Fibroblast of pulmonary artery (primary cell): ENCODE measurements around the gene CTNNA3.

Experiments used
- DNase-seq: peaks from one replicate; pipeline ENCODE4 v3.0.0-alpha.2; 2010; ENCODE audit warnings: low read depth
- H3K4me3 ChIP-seq: replicated peaks from 2 replicates; pipeline ENCODE4 v1.5.1; 2011; ENCODE audit warnings: low read depth, mild to moderate bottlenecking, control low read depth, low read length, moderate library complexity
- TF ChIP-seq, protein P1 (sequence below): IDR thresholded peaks from 2 replicates; pipeline ENCODE4 v1.5.1; 2011; ENCODE audit warnings: mild to moderate bottlenecking, control low read depth, low read length, inconsistent platforms; ENCODE audit errors: missing control alignments

Gene CTNNA3

DNA sequence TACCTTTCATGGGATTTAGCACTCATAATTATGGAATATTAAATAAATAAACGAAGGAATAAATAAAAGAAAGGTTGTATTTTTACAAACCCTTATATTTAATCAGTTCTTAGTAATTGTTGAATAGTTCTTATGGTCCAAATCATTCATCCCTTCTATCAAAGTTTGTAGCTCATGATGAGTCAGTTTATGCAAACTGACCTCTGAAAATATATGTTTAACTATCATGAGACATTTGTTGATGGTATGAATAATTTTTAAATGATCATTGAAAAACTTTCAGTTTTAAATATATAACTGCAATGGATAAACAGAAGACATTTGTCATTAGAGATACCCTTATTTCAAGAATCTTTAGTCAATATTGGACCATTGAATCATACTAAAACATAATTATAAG lies 1181.3 kb downstream of the CTNNA3 start:
- no peak for DNase-seq
- TF ChIP-seq, protein P1, sequence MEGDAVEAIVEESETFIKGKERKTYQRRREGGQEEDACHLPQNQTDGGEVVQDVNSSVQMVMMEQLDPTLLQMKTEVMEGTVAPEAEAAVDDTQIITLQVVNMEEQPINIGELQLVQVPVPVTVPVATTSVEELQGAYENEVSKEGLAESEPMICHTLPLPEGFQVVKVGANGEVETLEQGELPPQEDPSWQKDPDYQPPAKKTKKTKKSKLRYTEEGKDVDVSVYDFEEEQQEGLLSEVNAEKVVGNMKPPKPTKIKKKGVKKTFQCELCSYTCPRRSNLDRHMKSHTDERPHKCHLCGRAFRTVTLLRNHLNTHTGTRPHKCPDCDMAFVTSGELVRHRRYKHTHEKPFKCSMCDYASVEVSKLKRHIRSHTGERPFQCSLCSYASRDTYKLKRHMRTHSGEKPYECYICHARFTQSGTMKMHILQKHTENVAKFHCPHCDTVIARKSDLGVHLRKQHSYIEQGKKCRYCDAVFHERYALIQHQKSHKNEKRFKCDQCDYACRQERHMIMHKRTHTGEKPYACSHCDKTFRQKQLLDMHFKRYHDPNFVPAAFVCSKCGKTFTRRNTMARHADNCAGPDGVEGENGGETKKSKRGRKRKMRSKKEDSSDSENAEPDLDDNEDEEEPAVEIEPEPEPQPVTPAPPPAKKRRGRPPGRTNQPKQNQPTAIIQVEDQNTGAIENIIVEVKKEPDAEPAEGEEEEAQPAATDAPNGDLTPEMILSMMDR, result no peak
- no peak overlapping the region for H3K4me3 ChIP-seq

DNA sequence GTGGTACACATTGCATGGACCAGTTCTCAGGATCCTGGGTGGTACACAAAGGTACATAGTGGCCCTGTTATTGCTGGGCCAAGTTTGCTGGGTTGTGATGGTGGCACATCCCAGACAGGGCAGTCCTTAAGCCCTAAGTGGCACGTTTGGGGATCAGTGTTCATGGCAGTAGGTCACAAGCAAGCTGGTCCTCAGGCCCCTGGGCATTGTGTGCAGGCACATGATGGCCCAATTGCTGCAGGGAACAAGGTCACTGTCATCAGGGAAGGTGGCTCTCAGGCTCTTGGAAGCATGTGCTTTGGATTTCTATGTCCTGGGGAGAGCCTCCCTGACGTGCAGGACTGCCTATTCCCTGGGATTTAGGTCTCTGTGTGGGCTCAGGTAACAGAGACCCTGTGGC lies 1182.5 kb downstream of the CTNNA3 start:
- DNase-seq, result no peak
- no peak overlapping the region for H3K4me3 ChIP-seq
- TF ChIP-seq, protein P1, result no peak

DNA sequence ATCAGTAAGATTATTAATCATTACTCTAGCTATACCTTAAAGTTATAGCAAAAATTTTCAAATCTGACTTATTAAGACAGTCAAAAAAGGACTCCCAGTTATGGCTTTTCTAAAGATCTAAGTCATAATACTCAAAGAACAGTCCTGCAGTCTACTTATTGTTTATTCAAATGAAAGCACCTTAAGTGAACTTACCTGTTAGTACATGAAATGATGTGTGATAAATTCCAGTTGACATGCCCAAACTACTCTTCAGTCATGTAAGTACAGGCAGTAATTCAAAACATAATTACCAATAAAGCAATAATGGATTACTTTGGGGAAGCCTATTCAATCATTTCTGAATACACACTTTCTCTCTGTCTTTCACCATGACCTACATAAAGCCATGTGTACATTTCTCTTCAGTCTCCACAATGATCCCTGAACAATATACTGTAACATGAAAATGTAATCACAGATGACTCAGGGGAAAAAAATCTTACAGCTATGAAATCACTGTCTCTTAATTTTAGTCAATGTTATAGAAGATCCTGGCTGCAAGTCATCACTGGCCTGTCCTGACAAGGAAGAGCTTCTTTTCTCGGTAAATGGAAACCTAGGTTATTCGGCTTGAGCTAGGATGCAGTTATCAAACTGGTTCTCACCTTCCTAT lies 1190.9 kb downstream of the CTNNA3 start:
- TF ChIP-seq, protein P1, result no peak

DNA sequence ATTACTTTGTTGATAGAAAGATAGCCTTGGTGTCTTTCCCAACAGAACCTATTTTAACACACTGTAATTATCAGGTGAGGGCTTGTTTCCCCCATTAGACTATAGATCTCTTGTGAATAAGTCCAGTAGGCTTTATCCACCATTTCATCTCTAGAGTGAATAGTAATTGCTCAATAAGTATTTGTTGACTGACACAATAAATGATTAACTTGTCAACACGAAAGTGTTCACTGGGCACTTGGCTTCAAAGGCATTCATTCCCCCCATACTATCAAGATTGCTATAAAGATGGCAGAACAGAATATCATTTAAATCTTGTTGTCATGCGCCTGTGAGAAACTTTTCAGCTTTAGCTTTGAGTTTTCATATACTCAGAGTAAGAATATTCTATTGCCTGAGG lies 1194.6 kb downstream of the CTNNA3 start:
- TF ChIP-seq, protein P1, result no peak
- H3K4me3 ChIP-seq, result no peak overlapping the region
- DNase-seq, result no peak

More for the DNA sequence above, 1190.9 kb downstream of the CTNNA3 start:
- no peak for DNase-seq
- H3K4me3 ChIP-seq, result no peak overlapping the region

DNA sequence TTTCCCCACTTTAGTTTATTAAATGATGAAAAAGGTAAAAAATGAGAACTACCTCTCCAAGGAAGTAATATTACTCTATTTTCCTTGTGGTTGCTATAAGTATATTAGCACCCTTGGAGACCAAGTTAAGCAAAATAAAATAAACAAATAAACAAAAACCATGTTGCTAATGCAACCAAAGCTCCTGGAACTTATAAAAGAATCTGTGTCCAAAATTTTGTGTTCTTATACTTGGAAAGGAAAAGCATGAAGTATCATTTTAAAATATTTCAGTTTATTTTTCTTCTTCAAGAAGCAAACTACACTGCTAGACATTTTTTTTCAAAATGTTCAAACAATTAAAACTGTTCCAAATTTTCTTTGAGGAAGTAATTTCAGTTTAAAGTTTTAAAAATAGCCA lies 1212.0 kb downstream of the CTNNA3 start:
- no peak overlapping the region for H3K4me3 ChIP-seq
- TF ChIP-seq, protein P1, result no peak
- no peak for DNase-seq

DNA sequence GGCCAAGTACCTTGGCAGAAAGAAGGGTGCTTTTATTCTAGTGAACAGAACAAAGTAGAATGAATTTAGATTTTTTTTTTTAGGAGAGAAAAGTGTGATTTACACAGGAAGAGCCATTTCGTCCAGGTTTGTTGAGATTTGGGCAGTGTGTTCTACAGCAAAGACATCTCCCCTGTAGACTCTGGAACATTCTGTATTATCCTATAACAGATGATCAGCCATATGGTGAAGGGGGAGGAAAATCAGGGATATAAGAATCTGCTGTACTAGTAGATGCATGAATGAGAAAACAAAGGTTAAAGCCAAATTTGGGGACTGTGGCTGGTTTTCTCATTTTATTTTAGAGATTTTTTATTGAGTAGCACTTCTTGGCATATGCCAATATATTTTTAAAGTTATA lies 1223.8 kb downstream of the CTNNA3 start:
- no peak overlapping the region for H3K4me3 ChIP-seq
- DNase-seq, result no peak
- TF ChIP-seq, protein P1, result no peak

DNA sequence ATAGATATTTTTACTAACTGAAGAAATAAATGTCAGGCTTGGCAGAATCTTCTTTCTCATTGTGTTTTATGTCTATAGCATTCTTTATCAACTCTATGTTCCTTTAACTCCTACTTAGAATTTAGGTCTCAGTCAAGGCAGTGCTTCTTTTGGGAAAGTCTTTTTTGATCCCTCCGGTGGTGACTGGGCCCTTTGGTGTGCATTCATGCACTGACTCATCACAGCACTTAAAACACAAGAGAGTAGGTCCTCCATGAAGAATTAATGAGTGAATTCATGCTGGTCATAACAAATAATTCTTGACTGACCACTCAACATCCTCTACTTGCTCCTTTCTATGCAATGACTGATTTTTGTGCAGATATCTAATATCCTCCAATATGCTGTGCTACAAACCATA lies 1229.0 kb downstream of the CTNNA3 start:
- TF ChIP-seq, protein P1, result no peak
- no peak for DNase-seq
- H3K4me3 ChIP-seq, result no peak overlapping the region
